ENCODE results near the gene VPS4B.
"Not testable (repeated sequence)": the region's sequence is repeated elsewhere in the genome, so short reads cannot be mapped to it uniquely, and the experiment has no call there.

The VPS4B gene

DNA sequence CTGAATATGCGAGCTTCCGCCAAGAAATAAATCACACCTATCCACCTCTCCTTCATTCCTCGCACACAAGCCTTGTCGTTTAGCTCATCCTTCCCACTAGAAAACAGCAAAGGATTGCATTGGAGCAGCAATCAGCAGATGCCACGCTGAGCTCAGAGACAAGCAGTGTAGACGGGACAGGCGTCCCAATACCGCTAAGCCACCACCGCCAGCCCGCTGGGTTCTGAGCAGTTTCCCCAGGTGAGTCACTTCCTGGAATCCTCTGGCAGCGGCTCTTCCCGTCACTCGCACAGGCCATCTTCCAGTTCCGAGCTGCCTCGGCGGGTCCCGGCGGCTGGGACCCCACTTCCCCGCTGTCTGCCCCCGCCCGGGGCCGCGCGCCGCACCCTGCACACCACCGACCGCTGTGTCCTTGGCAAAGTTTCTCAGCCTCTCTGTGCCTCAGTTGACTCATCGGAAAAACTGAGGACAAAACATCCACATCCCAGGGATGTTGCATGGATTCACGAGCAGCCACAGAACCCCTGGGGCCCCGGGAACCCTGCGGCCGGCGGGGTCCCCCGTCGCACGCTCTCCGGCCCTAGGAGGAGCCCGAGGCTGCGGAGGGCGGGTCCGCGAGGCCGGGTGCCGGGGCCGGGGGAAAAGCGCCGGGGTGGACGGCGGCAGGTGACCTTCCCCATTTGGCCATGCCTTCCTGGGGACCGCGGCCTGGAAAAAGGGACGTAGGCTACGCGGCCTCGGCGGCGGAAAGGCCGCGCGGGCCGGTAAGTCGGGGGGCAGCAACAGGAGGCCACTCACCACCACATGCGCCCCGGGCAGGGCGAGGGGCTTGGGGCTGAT is 55.8 kb downstream of the VPS4B start:
- no peaks in the 10 kb centered on the region for H3K9me3 Mint-ChIP-seq
- peak overlapping the region; percentile 98 for H3K4me3 Mint-ChIP-seq
- peak overlapping the region; percentile 92 for H3K27ac Mint-ChIP-seq
- peaks cover 46% of the 10 kb centered on the region for H3K4me1 Mint-ChIP-seq
- H3K27me3 Mint-ChIP-seq: no peaks in the 10 kb centered on the region
- peaks cover 14% of the 10 kb centered on the region for H3K36me3 Mint-ChIP-seq

DNA sequence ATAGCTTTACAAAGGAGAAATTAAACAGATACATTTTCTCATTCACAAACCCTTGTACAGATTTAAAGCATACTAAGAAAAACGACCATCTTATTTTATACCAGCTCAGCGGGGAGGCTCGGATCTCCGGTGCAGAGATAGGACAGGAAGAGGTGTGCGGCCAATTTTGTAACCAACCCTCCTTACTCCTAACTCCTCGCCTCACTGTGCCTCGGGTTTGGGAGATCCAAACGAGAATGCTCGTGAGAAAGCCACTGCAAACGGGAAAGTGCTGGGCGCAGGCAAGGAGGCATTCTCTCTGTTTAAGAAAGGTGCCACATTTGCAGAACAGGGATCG is 56.4 kb downstream of the VPS4B start:
- Mint-ChIP-seq H3K4me1 (peaks cover 46% of the 10 kb centered on the region), H3K9me3 (no peaks in the 10 kb centered on the region), H3K4me3 (peak overlapping the region; percentile 98), H3K27ac (peak overlapping the region; percentile 92), H3K36me3 (peaks cover 11% of the 10 kb centered on the region), H3K27me3 (no peaks in the 10 kb centered on the region)

DNA sequence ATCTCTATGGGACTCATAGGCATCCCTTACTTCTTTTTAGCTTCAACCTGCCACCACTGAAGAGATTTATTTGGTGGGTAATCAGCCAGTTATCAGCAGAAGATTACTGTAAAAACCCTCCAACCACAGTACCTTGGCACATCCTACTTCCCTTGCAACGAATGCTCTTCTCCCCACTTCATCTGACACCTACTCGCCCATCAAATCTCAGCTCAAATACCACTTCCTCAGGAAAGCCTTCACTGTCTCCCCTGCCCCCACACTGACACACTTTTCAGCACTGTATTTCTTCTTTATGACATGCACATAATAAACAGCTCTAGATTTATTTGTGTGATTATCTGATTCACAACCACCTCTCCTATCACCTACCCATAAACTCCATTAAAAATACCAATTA is 58.3 kb downstream of the VPS4B start:
- no peak overlapping the region for H3K4me3 Mint-ChIP-seq
- H3K27me3 Mint-ChIP-seq: no peaks in the 10 kb centered on the region
- H3K36me3 Mint-ChIP-seq: peaks cover 9% of the 10 kb centered on the region
- peaks cover 41% of the 10 kb centered on the region for H3K4me1 Mint-ChIP-seq
- H3K27ac Mint-ChIP-seq: peak overlapping the region; percentile 2
- no peaks in the 10 kb centered on the region for H3K9me3 Mint-ChIP-seq

DNA sequence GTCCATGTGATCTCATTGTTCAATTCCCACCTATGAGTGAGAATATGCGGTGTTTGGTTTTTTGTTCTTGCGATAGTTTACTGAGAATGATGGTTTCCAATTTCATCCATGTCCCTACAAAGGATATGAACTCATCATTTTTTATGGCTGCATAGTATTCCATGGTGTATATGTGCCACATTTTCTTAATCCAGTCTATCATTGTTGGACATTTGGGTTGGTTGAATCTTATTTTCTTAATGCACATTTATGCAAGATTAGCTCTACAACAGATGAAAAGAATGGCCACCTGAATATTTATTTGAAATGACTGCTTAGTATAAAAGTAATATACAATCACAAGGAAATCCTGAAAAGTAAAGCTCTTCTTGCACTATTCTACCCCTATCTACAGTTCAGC is 58.9 kb downstream of the VPS4B start:
- not testable (repeated sequence) for H3K4me3 Mint-ChIP-seq, H3K27me3 Mint-ChIP-seq, H3K36me3 Mint-ChIP-seq, H3K9me3 Mint-ChIP-seq
- Mint-ChIP-seq H3K4me1 (peaks cover 35% of the 10 kb centered on the region), H3K27ac (peak overlapping the region; percentile 2)

DNA sequence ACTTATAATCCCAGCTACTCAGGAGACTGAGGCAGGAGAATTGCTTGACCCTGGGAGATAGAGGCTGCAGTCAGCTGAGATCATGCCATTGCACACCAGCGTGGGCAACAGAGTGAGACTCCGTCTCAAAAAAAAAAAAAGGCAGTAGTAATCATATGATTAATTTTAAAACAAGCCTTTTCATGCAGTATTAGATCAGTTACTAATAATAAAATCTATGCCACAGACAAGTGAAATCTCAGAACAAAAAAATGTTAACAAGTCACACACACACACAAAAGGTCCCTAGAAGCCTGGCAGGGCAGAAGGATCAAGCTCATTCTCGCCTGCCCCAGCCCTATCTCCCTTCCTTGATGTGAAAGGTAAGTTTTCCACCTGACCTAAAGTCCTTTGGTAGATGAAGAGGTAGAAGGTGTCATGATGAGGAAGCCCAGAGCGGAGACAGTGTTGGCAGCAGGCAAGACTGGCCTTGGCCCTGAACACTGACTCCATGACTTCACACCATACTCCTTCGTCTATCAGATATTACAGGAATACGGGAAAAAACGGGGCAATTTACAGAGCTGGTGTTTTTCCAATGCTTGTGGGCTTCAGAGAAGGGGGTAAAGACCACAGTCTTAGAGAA is 65.9 kb downstream of the VPS4B start:
- H3K4me1 Mint-ChIP-seq: no peaks in the 10 kb centered on the region
- H3K9me3 Mint-ChIP-seq: no peaks in the 10 kb centered on the region
- H3K36me3 Mint-ChIP-seq: peaks cover 13% of the 10 kb centered on the region
- no peak overlapping the region for H3K27ac Mint-ChIP-seq
- H3K27me3 Mint-ChIP-seq: no peaks in the 10 kb centered on the region
- H3K4me3 Mint-ChIP-seq: no peak overlapping the region

DNA sequence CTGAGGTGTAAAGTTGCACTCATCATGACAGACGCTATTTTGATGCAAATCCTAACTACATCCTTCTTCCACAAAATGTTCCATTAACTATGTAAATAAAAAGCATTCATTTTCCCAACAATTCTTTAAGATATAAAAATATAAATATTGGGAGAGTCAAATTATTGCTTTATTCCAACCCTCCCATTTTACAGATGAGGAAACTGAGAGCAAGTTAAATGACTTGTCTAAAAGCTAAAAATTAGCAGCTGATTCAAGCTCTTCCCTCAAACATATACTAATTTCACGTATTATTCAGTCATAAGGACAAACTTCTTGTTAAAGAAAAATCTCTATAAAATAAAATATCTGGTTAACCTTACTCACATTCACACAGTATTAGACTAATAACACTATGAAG is 72.0 kb downstream of the VPS4B start:
- H3K27me3 Mint-ChIP-seq: no peaks in the 10 kb centered on the region
- no peaks in the 10 kb centered on the region for H3K4me1 Mint-ChIP-seq
- peaks cover 19% of the 10 kb centered on the region for H3K36me3 Mint-ChIP-seq
- no peak overlapping the region for H3K4me3 Mint-ChIP-seq
- no peaks in the 10 kb centered on the region for H3K9me3 Mint-ChIP-seq
- H3K27ac Mint-ChIP-seq: no peak overlapping the region

DNA sequence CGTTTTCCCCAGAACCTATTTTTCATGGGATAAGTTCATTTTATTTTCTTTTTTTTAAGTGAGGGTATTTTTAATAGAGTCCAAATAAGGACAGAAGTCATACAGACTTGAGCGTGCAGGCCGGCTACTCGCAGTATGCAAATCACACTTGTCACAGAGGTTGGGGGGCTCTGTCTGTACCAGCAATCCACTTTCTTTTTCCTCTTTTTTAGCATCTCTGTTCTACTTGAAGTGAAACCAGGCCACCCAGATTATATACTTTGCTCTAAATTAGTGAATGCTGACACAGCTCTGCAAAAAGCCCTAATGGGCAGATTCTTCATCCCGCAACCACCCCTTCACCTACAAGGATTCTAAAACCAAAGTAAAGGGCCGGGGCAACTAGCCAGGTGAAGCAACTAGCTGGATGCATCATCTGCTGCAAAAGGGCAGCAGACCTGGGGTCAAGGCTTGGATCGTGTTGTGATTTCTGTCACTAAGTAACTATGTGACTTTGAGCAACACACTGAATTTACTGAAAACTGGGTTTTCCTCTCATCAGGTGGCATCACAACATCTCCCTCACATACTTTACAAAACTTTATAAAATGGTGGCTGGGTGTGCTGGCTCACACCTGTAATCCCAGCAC is 73.7 kb downstream of the VPS4B start:
- no peaks in the 10 kb centered on the region for H3K27me3 Mint-ChIP-seq
- H3K9me3 Mint-ChIP-seq: no peaks in the 10 kb centered on the region
- H3K27ac Mint-ChIP-seq: no peak overlapping the region
- H3K36me3 Mint-ChIP-seq: peaks cover 14% of the 10 kb centered on the region
- H3K4me1 Mint-ChIP-seq: no peaks in the 10 kb centered on the region
- no peak overlapping the region for H3K4me3 Mint-ChIP-seq

DNA sequence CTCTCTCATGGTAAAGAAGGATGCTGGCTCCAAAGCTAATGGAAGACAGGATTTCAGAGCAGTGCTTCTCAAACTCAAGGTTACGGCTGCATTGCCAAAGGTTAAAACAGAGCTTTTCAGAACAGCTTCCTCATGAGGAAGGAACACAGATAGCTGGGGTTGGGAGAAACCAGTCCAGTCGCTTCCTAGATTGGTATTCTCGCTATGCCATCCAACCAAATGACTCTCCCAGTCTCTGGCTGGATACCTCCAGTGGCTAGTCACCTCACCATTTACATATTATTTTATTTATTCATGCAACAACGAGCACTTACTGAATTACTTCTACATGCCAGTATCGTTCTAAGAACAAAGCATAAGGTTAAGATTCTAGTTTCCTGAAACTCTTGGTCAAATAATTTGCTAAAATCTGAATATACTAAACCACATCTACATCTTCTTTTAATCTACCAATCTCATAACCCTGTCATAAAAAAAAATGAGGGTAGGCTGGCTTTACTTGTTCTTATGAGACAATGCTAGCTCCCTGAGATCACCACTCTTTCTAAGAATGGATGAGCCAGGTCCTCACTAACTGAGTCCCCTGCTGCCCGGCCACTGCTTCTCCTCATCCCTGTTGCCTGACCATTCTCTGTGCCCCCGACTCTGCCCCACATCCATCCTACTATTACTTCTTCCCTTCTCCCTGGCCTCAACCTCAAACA is 75.6 kb downstream of the VPS4B start:
- H3K9me3 Mint-ChIP-seq: no peaks in the 10 kb centered on the region
- peaks cover 17% of the 10 kb centered on the region for H3K36me3 Mint-ChIP-seq

DNA sequence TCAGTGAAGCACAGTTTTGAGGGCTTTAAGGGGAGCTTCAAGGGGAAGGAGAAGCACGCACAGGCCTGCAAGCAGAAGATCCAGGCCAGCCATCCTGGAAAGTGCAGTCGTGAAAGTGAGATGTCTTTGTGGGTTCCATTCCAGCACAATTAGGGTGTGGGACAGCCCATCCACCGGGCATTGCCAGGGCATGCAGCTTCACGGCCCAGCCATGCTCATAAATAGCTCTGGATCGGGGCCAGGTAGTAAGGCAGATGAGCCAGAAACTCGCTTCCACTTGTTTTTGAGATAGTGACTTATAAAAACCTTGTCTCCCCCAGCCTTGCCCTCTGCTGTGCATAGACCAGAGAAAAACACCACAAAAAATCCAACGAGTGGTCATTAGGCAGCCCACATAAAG is 76.2 kb downstream of the VPS4B start:
- Mint-ChIP-seq H3K36me3 (peaks cover 21% of the 10 kb centered on the region), H3K4me1 (no peaks in the 10 kb centered on the region), H3K27me3 (no peaks in the 10 kb centered on the region), H3K9me3 (no peaks in the 10 kb centered on the region), H3K27ac (no peak overlapping the region), H3K4me3 (no peak overlapping the region)

More for the DNA sequence above, 75.6 kb downstream of the VPS4B start:
- no peak overlapping the region for H3K4me3 Mint-ChIP-seq
- no peaks in the 10 kb centered on the region for H3K4me1 Mint-ChIP-seq
- no peak overlapping the region for H3K27ac Mint-ChIP-seq
- no peaks in the 10 kb centered on the region for H3K27me3 Mint-ChIP-seq

DNA sequence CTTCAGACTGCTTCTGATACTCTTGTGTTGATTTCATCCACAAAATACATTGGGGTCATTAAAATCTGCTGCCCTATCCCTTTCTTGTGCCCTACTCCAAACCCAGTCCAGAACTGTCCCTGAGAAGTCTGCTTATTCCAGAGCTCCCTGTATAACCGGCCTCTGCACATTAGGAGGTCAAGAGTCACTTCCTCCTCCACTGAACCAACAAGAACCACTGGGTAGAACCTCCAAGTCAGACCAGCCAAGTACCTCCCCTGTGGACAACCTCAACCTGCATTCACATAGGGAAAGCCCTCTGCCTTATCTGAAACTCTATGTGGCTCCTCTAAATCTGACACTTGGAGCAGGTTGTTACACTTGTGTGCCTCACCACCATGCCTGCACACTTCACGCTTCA is 77.4 kb downstream of the VPS4B start:
- no peaks in the 10 kb centered on the region for H3K9me3 Mint-ChIP-seq
- H3K4me1 Mint-ChIP-seq: peaks cover 4% of the 10 kb centered on the region
- no peaks in the 10 kb centered on the region for H3K27me3 Mint-ChIP-seq
- H3K27ac Mint-ChIP-seq: no peak overlapping the region
- H3K36me3 Mint-ChIP-seq: peaks cover 24% of the 10 kb centered on the region
- H3K4me3 Mint-ChIP-seq: no peak overlapping the region

DNA sequence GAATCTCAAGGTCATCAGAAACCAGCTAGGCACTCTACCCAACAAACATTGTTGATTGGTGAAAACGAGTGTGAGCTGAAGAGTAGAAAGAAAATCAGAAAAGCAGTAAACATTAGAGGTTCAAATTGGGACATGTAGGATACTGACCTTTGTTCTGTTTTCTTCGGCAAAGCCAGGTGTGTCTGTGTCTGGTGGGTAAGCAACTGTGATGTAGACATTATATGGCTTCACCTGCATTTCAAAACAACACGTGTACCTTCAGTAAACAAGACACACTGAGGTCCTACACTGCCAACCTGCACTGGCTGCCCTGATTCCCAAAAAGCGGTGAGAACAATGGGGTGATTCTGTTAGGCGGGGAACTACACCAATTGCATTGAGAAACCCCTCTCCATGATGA is 78.0 kb downstream of the VPS4B start:
- Mint-ChIP-seq H3K9me3 (no peaks in the 10 kb centered on the region), H3K4me1 (peaks cover 6% of the 10 kb centered on the region), H3K27ac (no peak overlapping the region), H3K36me3 (peaks cover 29% of the 10 kb centered on the region), H3K27me3 (no peaks in the 10 kb centered on the region), H3K4me3 (no peak overlapping the region)

DNA sequence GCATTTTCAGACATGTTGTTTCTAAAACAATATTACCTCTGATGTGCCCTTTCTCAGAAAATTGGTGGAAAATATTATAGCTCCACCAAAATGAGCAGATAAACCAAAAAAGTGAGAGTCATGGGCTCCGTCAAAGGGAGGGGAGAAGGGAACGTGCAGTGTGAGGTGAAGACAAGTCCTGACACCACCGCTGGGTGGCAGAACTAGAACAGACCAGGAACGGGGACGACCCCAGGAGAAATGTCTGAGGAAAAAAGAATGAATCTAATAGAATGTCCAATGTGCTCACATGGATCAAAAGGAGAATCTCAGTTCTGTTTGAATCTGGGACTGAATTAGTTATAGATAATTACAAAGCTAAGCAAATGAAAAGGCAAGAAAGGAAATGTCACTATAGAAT is 80.1 kb downstream of the VPS4B start:
- Mint-ChIP-seq H3K27me3 (no peaks in the 10 kb centered on the region), H3K4me1 (peaks cover 6% of the 10 kb centered on the region), H3K4me3 (no peak overlapping the region), H3K9me3 (no peaks in the 10 kb centered on the region), H3K27ac (no peak overlapping the region), H3K36me3 (peaks cover 24% of the 10 kb centered on the region)

DNA sequence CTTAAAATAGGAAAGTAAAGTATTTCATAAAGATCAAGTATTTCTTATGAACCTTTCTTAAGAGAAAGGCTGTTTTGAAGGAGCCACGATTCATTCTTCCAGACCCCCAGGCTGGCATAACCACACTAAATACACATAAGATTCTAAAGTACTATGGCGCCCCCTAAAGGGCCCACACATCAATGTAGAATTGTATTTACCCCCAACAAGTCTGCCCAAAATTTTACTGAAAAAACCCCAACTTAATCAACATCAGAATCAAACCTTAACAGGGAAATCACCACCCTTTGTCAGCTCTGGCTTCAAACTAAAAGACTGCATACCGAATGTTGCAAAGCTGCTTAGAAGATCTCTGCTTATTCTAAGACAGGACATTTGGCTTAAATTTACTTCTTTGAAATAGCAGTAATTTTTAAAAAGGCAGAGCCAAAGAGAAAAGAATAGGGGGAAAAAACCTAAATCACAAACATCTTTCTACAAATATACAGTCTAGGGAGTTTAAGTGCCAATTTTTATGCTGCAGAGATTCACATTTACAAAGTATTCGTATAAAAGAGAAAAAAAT is 82.3 kb downstream of the VPS4B start:
- Mint-ChIP-seq H3K36me3 (peaks cover 23% of the 10 kb centered on the region), H3K4me3 (no peak overlapping the region), H3K4me1 (peaks cover 12% of the 10 kb centered on the region), H3K9me3 (no peaks in the 10 kb centered on the region), H3K27ac (peak overlapping the region; percentile 5), H3K27me3 (no peaks in the 10 kb centered on the region)

All from activated naive CD4-positive, alpha-beta T cell treated with anti-CD3 and anti-CD28 coated beads, Interleukin-2, amount 50 U/mL, for 24 hours (primary cell).